Heart left ventricle (tissue), 16 donors: Measurements from ENCODE around the gene FADS6. TPM values are rescaled to one million over a fixed set of nuclear protein-coding genes. Genes with fewer than 3 reads are reported as not detected.

Source experiments
- ATAC-seq, 4 donors: fragments of 200-7000 bp; cut with Tn5 transposase; one replicate each; pipeline ENCODE4 v1.9.1; 2020 to 2022; ENCODE audit warnings: moderate library complexity in 4 of 4, mild to moderate bottlenecking in 3 of 4, moderate number of reproducible peaks in 1 of 4
- DNase-seq, 5 donors: peaks; one replicate each; pipeline ENCODE4 v3.0.0-alpha.2; 2020
- H3K27ac ChIP-seq, 12 donors: fragments of 200-600 bp; sonication (generic) in 4 of 12; one replicate each; pipeline versions ENCODE4 v1.5.0 to v1.8.0; 2016 to 2022; ENCODE audit warnings: mild to moderate bottlenecking in 2 of 12
- H3K27me3 ChIP-seq, 9 donors: fragments of 200-600 bp; sonication (generic) in 2 of 9; one replicate each; pipeline versions ENCODE4 v1.5.1 to v1.8.0; 2016 to 2022; ENCODE audit warnings: mild to moderate bottlenecking in 3 of 9
- H3K36me3 ChIP-seq, 9 donors: fragments of 200-600 bp; sonication (generic) in 2 of 9; one replicate each; pipeline versions ENCODE4 v1.5.0 to v1.8.0; 2018 to 2022; ENCODE audit warnings: mild to moderate bottlenecking in 2 of 9
- H3K4me1 ChIP-seq, 12 donors: fragments of 200-600 bp; sonication (generic) in 4 of 12; one replicate each; pipeline versions ENCODE4 v1.5.0 to v1.8.0; 2016 to 2022; ENCODE audit warnings: mild to moderate bottlenecking in 3 of 12
- H3K4me3 ChIP-seq, 12 donors: fragments of 200-600 bp; sonication (generic) in 4 of 12; one replicate each; pipeline versions ENCODE4 v1.5.0 to v1.8.0; 2017 to 2022; ENCODE audit warnings: mild to moderate bottlenecking in 9 of 12, moderate library complexity in 4 of 12
- H3K9me3 ChIP-seq, 12 donors: fragments of 200-600 bp; sonication (generic) in 4 of 12; one replicate each; pipeline versions ENCODE4 v1.5.0 to v1.8.0; 2016 to 2022; ENCODE audit warnings: mild to moderate bottlenecking in 1 of 12
- POLR2A ChIP-seq, 2 donors: fragments of 450-650 bp; IDR thresholded peaks; one replicate each; pipeline ENCODE4 v1.6.1; 2017; ENCODE audit warnings: antibody characterized with exemption in 2 of 2, mild to moderate bottlenecking in 2 of 2, moderate library complexity in 2 of 2
- WGBS, 4 donors: extraction: QIAGEN DNeasy Blood & Tissue Kit in 2 of 4; methylation state at CpG; one replicate each; pipeline versions ENCODE4 v1.1.5 to v1.1.7; 2013 to 2018; 5-methylcytosine and 5-hydroxymethylcytosine counted together
- intact Hi-C, 10 donors: fragments of 100-400 bp; cut with DNase I; formaldehyde crosslinking; loops; one replicate each; pipeline versions ENCODE4 v1.11.1 to v1.14.2; 2022
- polyA plus RNA-seq, 2 donors: library from polyadenylated mRNA; stranded (reverse); fragments of 200-250 nt; gene quantifications; one replicate each; pipeline ENCODE4 v1.2.3, GENCODE V29; 2013
- total RNA-seq, 9 donors: library from RNA; depleted of rRNA in 2 of 9; stranded (reverse); fragments of >200 nt in 2 of 9; fragmentation: NEBNext Ultra II Directional in 3 of 9; extraction: Animal tissue kit (Norgen Biotek cat#: 25700) in 3 of 9; gene quantifications; one replicate each; pipeline versions ENCODE4 v1.1.0 to v1.2.4, GENCODE V29; 2016 to 2023
- TF ChIP-seq, protein P1 (sequence below), 12 donors: fragments of 200-600 bp; sonication (generic) in 4 of 12; IDR thresholded peaks; one replicate each; pipeline versions ENCODE4 v1.5.0 to v1.8.0; 2018 to 2022; ENCODE audit warnings: antibody characterized with exemption in 12 of 12, mild to moderate bottlenecking in 5 of 12
- donor health status: ischemic (EF 13 %, LVEDD 7.1; RV severe dilation, severe dysfunction).
- donor health status: healthy with polysubstance abuse.
- donor health status: DM: no; HTN: yes; CAD: no.
- donor health status: DM: no; HTN: no; CAD: no.
- donor health status: ischemic (EF 25% LVEDD 6.9; RV normal size, moderate dysfunction).
- donor health status: ischemic (EF 25% LVEDD 5.7; RV mildly dilated, moderate dysfunction).
- donor health status: healthy.
- donor health status: DM: yes; HTN: yes; CAD: no.
- donor health status: ischemic (EF 35%, LVEDD 5.7; RV mildly dilated, moderate dysfunction).
- donor health status: nonischemic (EF 11% LVEDD 7.7; RV severe dilation, severe dysfunction).
- donor health status: DM: yes; HTN: yes; CAD: no.
- donor health status: PGD.
- donor health status: ischemic (EF 29% LVEDD 5.4; RV normal size, mild dysfunction).
- donor health status: nonischemic (EF 23%, LVEDD 6.1; RV moderate dilation, normal function).

FADS6 gene
- total and polyA plus RNA-seq, 11 donors, result not detected

DNA sequence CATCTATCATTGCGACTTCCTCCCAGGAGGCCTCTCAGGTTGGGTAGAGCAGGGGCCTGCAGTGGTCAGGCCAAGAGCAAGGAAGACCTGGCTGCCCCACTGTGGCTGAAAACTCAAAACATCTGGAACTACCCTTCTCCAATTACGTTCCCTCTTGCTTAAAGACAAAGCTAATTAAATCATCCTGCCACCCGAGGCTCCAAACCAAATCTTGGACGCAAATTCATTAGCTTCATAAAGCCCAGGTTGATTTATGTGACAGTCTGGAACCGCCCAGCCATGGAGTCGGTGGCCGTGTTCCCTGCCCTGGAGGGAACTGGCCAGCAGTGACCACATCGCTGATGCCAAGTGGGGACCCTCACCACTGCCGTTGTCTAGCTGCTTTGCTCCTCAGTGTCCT lies 55.2 kb downstream of the FADS6 start:
- ATAC-seq, result no peak
- DNase-seq, result no peak
- H3K27ac ChIP-seq, result no peak overlapping the region
- peaks cover 6 to 32% (median 26%) of the 10 kb centered on the region in 12 donors for H3K4me1 ChIP-seq
- H3K9me3 ChIP-seq, result no peaks in the 10 kb centered on the region
- peaks cover 0 to 6% (median 0%) of the 10 kb centered on the region in 9 donors for H3K27me3 ChIP-seq
- TF ChIP-seq, protein P1, sequence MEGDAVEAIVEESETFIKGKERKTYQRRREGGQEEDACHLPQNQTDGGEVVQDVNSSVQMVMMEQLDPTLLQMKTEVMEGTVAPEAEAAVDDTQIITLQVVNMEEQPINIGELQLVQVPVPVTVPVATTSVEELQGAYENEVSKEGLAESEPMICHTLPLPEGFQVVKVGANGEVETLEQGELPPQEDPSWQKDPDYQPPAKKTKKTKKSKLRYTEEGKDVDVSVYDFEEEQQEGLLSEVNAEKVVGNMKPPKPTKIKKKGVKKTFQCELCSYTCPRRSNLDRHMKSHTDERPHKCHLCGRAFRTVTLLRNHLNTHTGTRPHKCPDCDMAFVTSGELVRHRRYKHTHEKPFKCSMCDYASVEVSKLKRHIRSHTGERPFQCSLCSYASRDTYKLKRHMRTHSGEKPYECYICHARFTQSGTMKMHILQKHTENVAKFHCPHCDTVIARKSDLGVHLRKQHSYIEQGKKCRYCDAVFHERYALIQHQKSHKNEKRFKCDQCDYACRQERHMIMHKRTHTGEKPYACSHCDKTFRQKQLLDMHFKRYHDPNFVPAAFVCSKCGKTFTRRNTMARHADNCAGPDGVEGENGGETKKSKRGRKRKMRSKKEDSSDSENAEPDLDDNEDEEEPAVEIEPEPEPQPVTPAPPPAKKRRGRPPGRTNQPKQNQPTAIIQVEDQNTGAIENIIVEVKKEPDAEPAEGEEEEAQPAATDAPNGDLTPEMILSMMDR (IDR thresholded peaks at IDR 0.05), result no peak
- no peak for TF ChIP-seq POLR2A (IDR thresholded peaks at IDR 0.05)
- intact Hi-C loops, result no loop called here
- peaks cover 0 to 19% (median 0%) of the 10 kb centered on the region in 9 donors for H3K36me3 ChIP-seq
- WGBS, 4 donors, result 92 to 94% (median 93%) methylated on average over 9 of the region's 9 CpGs
- no peak overlapping the region for H3K4me3 ChIP-seq

DNA sequence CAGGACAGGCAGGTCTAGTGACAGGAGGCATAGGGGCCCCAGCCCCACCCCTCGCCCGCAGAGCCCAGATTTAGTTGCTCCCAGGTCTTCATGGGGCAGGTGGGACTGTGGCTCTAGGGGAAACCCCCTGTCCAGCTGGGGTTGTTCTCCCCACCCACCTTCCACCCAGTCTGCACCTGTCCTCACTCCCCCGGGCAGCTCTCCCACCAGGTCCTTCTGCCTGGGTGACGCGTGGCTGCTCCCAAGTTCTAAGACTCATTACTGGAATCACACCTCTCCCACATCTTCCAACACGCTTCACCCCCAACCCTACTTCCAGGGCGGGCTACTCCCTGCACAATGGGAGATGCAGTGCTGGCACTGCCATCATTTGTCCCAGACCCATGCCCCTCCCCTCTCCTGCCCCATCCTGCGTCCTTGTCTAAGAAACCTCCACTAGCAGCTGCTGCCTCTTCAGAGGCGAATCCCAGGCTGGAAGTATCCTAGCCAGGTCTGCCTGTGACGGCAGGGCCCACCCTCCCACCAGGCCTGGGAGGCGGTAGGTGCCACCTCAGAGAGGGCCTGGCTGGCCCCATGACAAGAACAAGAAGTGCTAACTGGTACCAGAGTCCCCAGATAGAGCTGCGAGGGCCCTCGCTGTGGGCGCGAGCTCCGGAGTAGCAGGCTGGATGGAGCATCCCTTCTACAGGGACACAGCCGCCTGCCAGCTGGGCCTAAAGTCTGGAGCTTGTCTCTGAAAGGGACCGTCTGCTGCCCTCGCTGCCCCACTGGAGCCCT lies 56.6 kb downstream of the FADS6 start:
- no peak for TF ChIP-seq POLR2A (IDR thresholded peaks at IDR 0.05)
- TF ChIP-seq, protein P1 (IDR thresholded peaks at IDR 0.05), result no peak
- Histone ChIP-seq H3K36me3 (peaks cover 0 to 19% (median 0%) of the 10 kb centered on the region in 9 donors), H3K4me3 (no peak overlapping the region), H3K4me1 (peaks cover 6 to 24% (median 16%) of the 10 kb centered on the region in 12 donors), H3K9me3 (no peaks in the 10 kb centered on the region), H3K27ac (no peak overlapping the region), H3K27me3 (no peaks in the 10 kb centered on the region)
- no peak for DNase-seq
- WGBS, 4 donors, result 96 to 98% (median 96%) methylated on average over 13 to 19 of the region's 19 CpGs
- intact Hi-C loops, result no loop called here
- ATAC-seq, result no peak

DNA sequence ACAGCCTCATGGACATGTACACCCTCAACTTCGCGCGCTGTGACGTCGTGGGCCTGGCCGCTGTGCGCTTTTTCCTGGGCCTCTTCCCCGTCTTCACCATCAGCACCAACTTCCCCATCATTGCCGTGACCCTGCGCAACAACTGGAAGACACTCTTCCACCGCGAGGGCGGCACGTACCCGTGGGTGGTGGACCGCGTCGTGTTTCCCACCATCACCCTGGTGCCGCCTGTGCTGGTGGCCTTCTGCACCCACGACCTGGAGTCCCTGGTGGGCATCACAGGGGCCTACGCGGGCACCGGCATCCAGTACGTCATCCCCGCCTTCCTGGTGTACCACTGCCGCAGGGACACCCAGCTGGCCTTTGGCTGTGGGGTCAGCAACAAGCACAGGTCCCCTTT lies 57.2 kb downstream of the FADS6 start:
- WGBS, 4 donors, result 94 to 96% (median 96%) methylated on average over 26 of the region's 26 CpGs

More for the DNA sequence above, 57.2 kb downstream of the FADS6 start:
- Histone ChIP-seq H3K9me3 (no peaks in the 10 kb centered on the region), H3K27me3 (no peaks in the 10 kb centered on the region), H3K36me3 (peaks cover 0 to 19% (median 0%) of the 10 kb centered on the region in 9 donors), H3K4me3 (no peak overlapping the region), H3K27ac (no peak overlapping the region), H3K4me1 (peaks cover 1 to 18% (median 10%) of the 10 kb centered on the region in 12 donors)
- ATAC-seq (no peak), DNase-seq (no peak)
- no peak for TF ChIP-seq POLR2A (IDR thresholded peaks at IDR 0.05)
- TF ChIP-seq, protein P1 (IDR thresholded peaks at IDR 0.05), result no peak
- intact Hi-C loops, result no loop called here
